Measurements from ENCODE around the gene CADM1. TPM values are rescaled to one million over a fixed set of nuclear protein-coding genes. Genes with fewer than 3 reads are reported as not detected.

The CADM1 gene
- total and polyA plus RNA-seq, 10 of the 15 experiments (the other 5 are each of a cell fraction or from before 2014, with no cell fraction given) = 0.03 to 0.48 (median 0.15) TPM; not detected in 3

DNA sequence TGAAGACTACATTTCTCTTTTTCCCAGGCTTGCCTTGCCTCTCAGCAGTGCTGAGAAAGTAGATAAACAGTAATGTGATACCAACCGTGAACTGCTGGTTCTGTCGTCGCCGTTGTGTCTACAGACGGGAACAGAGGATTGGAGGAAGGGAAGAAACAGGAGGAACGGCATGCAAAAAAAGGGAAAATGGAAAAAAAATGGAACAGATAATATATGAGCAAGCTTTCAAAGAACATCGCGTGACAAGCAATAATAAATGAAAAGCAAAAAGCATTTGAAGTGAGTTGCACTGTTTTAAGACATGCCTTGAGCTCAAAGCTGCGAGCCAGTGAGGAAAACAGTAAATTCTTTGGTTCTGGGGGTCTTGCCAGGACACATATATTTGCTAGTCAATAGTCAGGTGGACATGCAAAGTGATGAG is 305.9 kb downstream of the CADM1 start:
- SMC1A ChIA-PET (ENCODE audit: uncharacterized antibody, unreplicated experiment) = no interaction called here
- Histone ChIP-seq H3K9ac (ENCODE audit: control insufficient read depth, insufficient read depth, low read length) (no peak overlapping the region), H3K27me3 (replicated peaks in 1 of 2; ENCODE audit: control insufficient read depth in 2 of 2, insufficient read depth in 2 of 2, low read length in 1 of 2) (peaks cover 0 to 3% of the 10 kb centered on the region in 2 experiments; a peak in 1 of 4 replicates), H3K4me1 (ENCODE audit: control insufficient read depth, insufficient read depth, low read length) (peaks cover 10% of the 10 kb centered on the region; the same call in 1 of the 2 replicates), H2AFZ (ENCODE audit: control insufficient read depth, low read depth, low read length) (no peak overlapping the region), H3K79me2 (ENCODE audit: control insufficient read depth, insufficient read depth, low read length) (no peaks in the 10 kb centered on the region), H4K20me1 (ENCODE audit: control insufficient read depth, insufficient read depth) (no peaks in the 10 kb centered on the region), H3K9me3 (replicated peaks; ENCODE audit: control insufficient read depth, insufficient read depth, low read length) (no peaks in the 10 kb centered on the region), H3K36me3 (ENCODE audit: control insufficient read depth in 2 of 2, insufficient read depth in 2 of 2, low read length in 1 of 2) (no peaks in the 10 kb centered on the region), H3K4me3 (no peak overlapping the region), H3K27ac (ENCODE audit: control insufficient read depth, insufficient read depth) (no peak overlapping the region), H3K4me2 (ENCODE audit: control insufficient read depth, insufficient read depth) (no peak overlapping the region)
- no peak for TF ChIP-seq SMAD5 (IDR thresholded peaks at IDR 0.05; ENCODE audit: low read depth)
- TF ChIP-seq ETV6 (conservative IDR thresholded peaks at IDR 0.05 in 1 of 2, IDR thresholded peaks at IDR 0.05 in 1 of 2; ENCODE audit: borderline replicate concordance in 1 of 2, low read depth in 1 of 2) = no peak
- TF ChIP-seq TCF3 (IDR thresholded peaks at IDR 0.05; ENCODE audit: borderline replicate concordance, insufficient read depth, low read depth, low read length) = no peak
- TF ChIP-seq HDAC6 (IDR thresholded peaks at IDR 0.05; ENCODE audit: unreplicated experiment) = no peak
- TF ChIP-seq STAT3 (IDR thresholded peaks at IDR 0.05; ENCODE audit: low read depth, low read length) = no peak
- TF ChIP-seq PKNOX1 (IDR thresholded peaks at IDR 0.05) = no peak
- TF ChIP-seq YBX1 (IDR thresholded peaks at IDR 0.05) = no peak
- TF ChIP-seq PAX5 (IDR thresholded peaks at IDR 0.05; ENCODE audit: borderline replicate concordance, low read depth, low read length) = no peak
- no peak for TF ChIP-seq GATAD2B (conservative IDR thresholded peaks at IDR 0.05; ENCODE audit: low read depth)
- TF ChIP-seq CBX5 (IDR thresholded peaks at IDR 0.05; ENCODE audit: low read depth) = no peak
- no peak for TF ChIP-seq WRNIP1 (IDR thresholded peaks at IDR 0.05; ENCODE audit: borderline replicate concordance, low read depth, low read length)
- TF ChIP-seq EED (IDR thresholded peaks at IDR 0.05; ENCODE audit: low read depth) = no peak
- no peak for TF ChIP-seq ESRRA (IDR thresholded peaks at IDR 0.05; ENCODE audit: low read length)
- TF ChIP-seq BHLHE40 (IDR thresholded peaks at IDR 0.05; ENCODE audit: borderline replicate concordance in 1 of 2, low read depth in 2 of 2, low read length in 1 of 2) = no peak
- 89% methylated on average over 9 of the region's 9 CpGs for WGBS (ENCODE audit: insufficient coverage, insufficient replicate concordance, low lambda C conversion rate, missing lambda C conversion rate)
- no peak for ATAC-seq
- in situ Hi-C loops (cut with MboI) = no loop called here
- no TSS peak for BruUV-seq (replicated peaks)
- CTCF ChIA-PET = interaction anchor here (1.5 kb wide), 1 partner anchor 11 kb away, joined by 3 read pairs; no protein-coding TSS in a partner anchor
- POLR2A ChIA-PET = no interaction called here
- intact Hi-C loops (cut with micrococcal nuclease; ENCODE audit: unreplicated experiment) = no loop called here
- no peak for DNase-seq (ENCODE audit: low read depth, low spot score)
- FAIRE-seq = no peak
- RAD21 ChIA-PET (ENCODE audit: unreplicated experiment) = no interaction called here
